GM12892 (cell line): Measurements from ENCODE around the gene MED26.

ENCODE experiments used
- POLR2A ChIP-seq: IDR thresholded peaks from 2 replicates; pipeline ENCODE4 v1.6.1; 2011; ENCODE audit warnings: low read depth, low read length, control low read depth
- POLR2AphosphoS5 ChIP-seq: IDR thresholded peaks from 2 replicates; pipeline ENCODE4 v1.6.1; 2011; ENCODE audit warnings: low read depth, low read length, control low read depth
- TAF1 ChIP-seq: IDR thresholded peaks from 2 replicates; pipeline ENCODE4 v1.6.1; 2011; ENCODE audit warnings: low read depth, mild to moderate bottlenecking, control low read depth, low read length, borderline replicate concordance

- TF ChIP-seq POLR2A (no peak), POLR2AphosphoS5 (no peak), TAF1 (no peak)
Measured at GRCh38 chr19:16590876-16591802, 36.9 kb downstream of the MED26 start.
